Cardiac muscle cell (in vitro differentiated cells and primary cell): ENCODE measurements around the gene GDAP1L1. TPM values are rescaled to one million over a fixed set of nuclear protein-coding genes. Genes with fewer than 3 reads are reported as not detected.

Source experiments
- DNase-seq, 2 donors: peaks; one replicate each; pipeline versions ENCODE4 v3.0.0 to v3.0.0-alpha.2; 2010 to 2017; ENCODE audit warnings: low read depth in 1 of 2, low spot score in 1 of 2
- H3K27ac ChIP-seq: fragments of 200-600 bp; sonication (generic); 2 replicates; pipeline ENCODE4 v1.5.1; 2016
- H3K27me3 ChIP-seq: fragments of 200-600 bp; sonication (generic); 2 replicates; pipeline ENCODE4 v1.6.0; 2016; ENCODE audit warnings: control low read depth
- H3K36me3 ChIP-seq: fragments of 200-600 bp; sonication (generic); 2 replicates; pipeline ENCODE4 v1.5.1; 2016; ENCODE audit warnings: control low read depth
- H3K4me1 ChIP-seq: fragments of 200-600 bp; sonication (generic); 2 replicates; pipeline ENCODE4 v1.8.1; 2017; ENCODE audit warnings: low read depth, mild to moderate bottlenecking, mixed run types
- H3K4me3 ChIP-seq: fragments of 200-600 bp; sonication (generic); 2 replicates; pipeline ENCODE4 v1.5.1; 2016; ENCODE audit warnings: mild to moderate bottlenecking
- H3K9me3 ChIP-seq: fragments of 200-600 bp; sonication (generic); 2 replicates; pipeline ENCODE4 v1.5.1; 2017; ENCODE audit warnings: low read depth, mild to moderate bottlenecking, control low read depth
- polyA plus RNA-seq: library from polyadenylated mRNA; unstranded; fragments of >200 nt; fragmentation: Nextera tagmentation; extraction: Ambion mirVana; gene quantifications from 2 replicates; pipeline ENCODE4 v1.2.1, GENCODE V29; 2016
- total RNA-seq: library from RNA; depleted of rRNA; stranded (reverse); fragments of >200 nt; gene quantifications from 2 replicates; pipeline ENCODE4 v1.2.3, GENCODE V29; 2016
- TF ChIP-seq, protein P1 (sequence below): IDR thresholded peaks from 2 replicates; pipeline ENCODE4 v1.5.1; 2012; ENCODE audit warnings: low read depth, mild to moderate bottlenecking, low read length

The GDAP1L1 gene
- total and polyA plus RNA-seq, 2 experiments from 2014 or later: 0.86 to 5.2 TPM

- Histone ChIP-seq H3K27ac (peak overlapping the region; percentile 95), H3K27me3 (no peaks in the 10 kb centered on the region), H3K36me3 (no peaks in the 10 kb centered on the region), H3K4me3 (no peak overlapping the region), H3K9me3 (no peaks in the 10 kb centered on the region), H3K4me1 (peaks cover 31% of the 10 kb centered on the region)
- TF ChIP-seq, protein P1, sequence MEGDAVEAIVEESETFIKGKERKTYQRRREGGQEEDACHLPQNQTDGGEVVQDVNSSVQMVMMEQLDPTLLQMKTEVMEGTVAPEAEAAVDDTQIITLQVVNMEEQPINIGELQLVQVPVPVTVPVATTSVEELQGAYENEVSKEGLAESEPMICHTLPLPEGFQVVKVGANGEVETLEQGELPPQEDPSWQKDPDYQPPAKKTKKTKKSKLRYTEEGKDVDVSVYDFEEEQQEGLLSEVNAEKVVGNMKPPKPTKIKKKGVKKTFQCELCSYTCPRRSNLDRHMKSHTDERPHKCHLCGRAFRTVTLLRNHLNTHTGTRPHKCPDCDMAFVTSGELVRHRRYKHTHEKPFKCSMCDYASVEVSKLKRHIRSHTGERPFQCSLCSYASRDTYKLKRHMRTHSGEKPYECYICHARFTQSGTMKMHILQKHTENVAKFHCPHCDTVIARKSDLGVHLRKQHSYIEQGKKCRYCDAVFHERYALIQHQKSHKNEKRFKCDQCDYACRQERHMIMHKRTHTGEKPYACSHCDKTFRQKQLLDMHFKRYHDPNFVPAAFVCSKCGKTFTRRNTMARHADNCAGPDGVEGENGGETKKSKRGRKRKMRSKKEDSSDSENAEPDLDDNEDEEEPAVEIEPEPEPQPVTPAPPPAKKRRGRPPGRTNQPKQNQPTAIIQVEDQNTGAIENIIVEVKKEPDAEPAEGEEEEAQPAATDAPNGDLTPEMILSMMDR: no peak
- peak in 1 of 2 donors; percentile 42 for DNase-seq
Observed at GRCh38 chr20:44219791-44220190, 27.3 kb upstream of the GDAP1L1 start.

- no peaks in the 10 kb centered on the region for H3K9me3 ChIP-seq
- TF ChIP-seq, protein P1: no peak
Observed at GRCh38 chr20:44221368-44221954, 25.6 kb upstream of the GDAP1L1 start.

DNA sequence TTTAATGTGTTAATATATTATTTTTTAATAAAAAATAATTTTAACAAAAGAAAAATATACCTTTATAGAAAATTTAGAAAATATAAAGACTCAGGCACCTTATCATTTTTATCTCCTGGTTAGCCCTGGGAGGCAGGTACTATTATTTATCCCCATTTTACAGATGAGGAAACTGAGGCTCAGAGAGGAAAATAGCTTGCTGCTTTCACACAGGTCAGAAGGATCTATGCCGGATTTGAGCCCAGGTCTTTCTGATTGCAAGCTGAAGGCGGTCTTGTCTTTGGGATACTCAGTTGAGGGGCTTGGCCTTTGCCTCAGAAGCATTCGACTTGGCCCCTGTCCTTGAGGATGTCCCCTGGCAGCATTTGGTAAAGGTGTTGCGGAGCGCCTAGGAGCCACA is 25.1 kb upstream of the GDAP1L1 start:
- TF ChIP-seq, protein P1: no peak
- Histone ChIP-seq H3K4me1 (peaks cover 31% of the 10 kb centered on the region), H3K4me3 (no peak overlapping the region), H3K9me3 (no peaks in the 10 kb centered on the region), H3K27ac (no peak overlapping the region), H3K27me3 (no peaks in the 10 kb centered on the region), H3K36me3 (no peaks in the 10 kb centered on the region)
- DNase-seq: no peak

More at GRCh38 chr20:44221368-44221954, 25.6 kb upstream of the GDAP1L1 start:
- no peak overlapping the region for H3K4me3 ChIP-seq
- no peak for DNase-seq
- peak overlapping the region; percentile 95 for H3K27ac ChIP-seq
- peaks cover 31% of the 10 kb centered on the region for H3K4me1 ChIP-seq
- H3K36me3 ChIP-seq: no peaks in the 10 kb centered on the region
- H3K27me3 ChIP-seq: no peaks in the 10 kb centered on the region

DNA sequence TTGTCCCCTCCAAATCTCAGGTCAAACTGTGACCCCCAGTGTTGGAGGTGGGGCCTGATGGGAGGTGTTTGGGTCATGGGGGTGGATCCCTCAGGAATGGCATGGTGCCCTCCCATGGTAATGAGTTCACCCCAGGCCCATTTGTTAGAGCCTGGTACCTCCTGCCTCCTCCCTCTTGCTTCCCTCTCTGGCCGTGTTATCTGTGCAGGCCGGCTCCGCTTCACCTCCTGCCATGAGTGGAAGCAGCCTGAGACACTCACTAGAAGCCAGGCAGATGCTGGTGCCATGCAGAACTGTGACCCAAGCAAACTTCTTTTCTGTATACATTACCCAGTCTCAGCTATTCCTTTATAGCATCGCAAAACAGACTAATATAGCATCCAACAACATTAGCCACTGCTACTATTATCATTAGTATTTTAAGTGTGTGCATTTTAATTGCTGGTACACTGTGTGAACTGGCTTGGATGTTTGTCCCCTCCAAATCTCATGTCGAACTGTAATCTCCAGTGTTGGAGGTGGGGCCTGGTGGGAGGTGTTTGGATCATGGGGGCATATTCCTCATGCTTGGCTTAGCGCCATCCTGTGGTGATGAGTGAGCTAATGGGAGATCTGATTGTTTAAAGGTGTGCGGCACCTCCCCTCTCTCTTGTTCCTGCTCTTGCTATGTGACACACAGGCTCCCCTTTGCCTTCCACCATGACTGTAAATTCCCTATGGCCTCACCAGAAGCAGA is 24.3 kb upstream of the GDAP1L1 start:
- peaks cover 27% of the 10 kb centered on the region for H3K4me1 ChIP-seq
- TF ChIP-seq, protein P1: no peak
- peak overlapping the region; percentile 52 for H3K27ac ChIP-seq
- H3K9me3 ChIP-seq: no peaks in the 10 kb centered on the region
- no peak overlapping the region for H3K4me3 ChIP-seq
- peak in 1 of 2 donors; percentile 35 for DNase-seq
- no peaks in the 10 kb centered on the region for H3K36me3 ChIP-seq
- no peaks in the 10 kb centered on the region for H3K27me3 ChIP-seq

- H3K36me3 ChIP-seq: no peaks in the 10 kb centered on the region
- no peak overlapping the region for H3K4me3 ChIP-seq
- DNase-seq: no peak
- no peaks in the 10 kb centered on the region for H3K27me3 ChIP-seq
- no peaks in the 10 kb centered on the region for H3K9me3 ChIP-seq
- H3K27ac ChIP-seq: peak overlapping the region; percentile 52
- peaks cover 18% of the 10 kb centered on the region for H3K4me1 ChIP-seq
- TF ChIP-seq, protein P1: no peak
Observed at GRCh38 chr20:44223721-44224120, 23.4 kb upstream of the GDAP1L1 start.
